ENCODE measurements around the gene IFNA1. TPM values are rescaled to one million over a fixed set of nuclear protein-coding genes. Genes with fewer than 3 reads are reported as not detected.

The IFNA1 gene
- total and polyA plus RNA-seq, 12 donors = not detected

DNA sequence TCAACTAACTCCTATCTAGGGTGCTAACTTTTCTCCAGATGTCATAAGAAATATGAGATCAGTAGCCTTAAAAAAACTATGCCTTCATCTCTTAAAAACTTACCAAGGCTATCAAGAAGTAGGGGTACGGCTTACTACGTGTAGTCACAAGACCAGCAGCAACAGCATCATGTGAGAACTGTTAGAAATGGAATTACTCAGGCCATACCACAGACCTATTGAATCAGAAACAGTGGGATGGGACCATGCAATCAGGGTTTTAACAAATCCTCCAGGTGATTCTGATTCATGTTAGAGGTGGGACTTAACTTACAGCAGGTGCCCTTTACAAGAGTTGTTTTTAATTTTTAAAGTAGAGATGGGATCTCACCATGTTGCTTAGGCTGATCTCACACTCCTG is 37.2 kb downstream of the IFNA1 start:
- 57 to 76% (median 65%) methylated on average over 2 of the region's 2 CpGs for WGBS, 4 donors
- DNase-seq = no peak
- H3K27ac ChIP-seq = no peak overlapping the region
- H3K36me3 ChIP-seq (replicated peaks in 1 of 2) = no peaks in the 10 kb centered on the region
- H3K27me3 ChIP-seq = no peaks in the 10 kb centered on the region
- no peaks in the 10 kb centered on the region for H3K9me3 ChIP-seq (replicated peaks in 1 of 3)
- no peaks in the 10 kb centered on the region for H3K4me1 ChIP-seq (replicated peaks in 1 of 2)
- TF ChIP-seq, protein P1, sequence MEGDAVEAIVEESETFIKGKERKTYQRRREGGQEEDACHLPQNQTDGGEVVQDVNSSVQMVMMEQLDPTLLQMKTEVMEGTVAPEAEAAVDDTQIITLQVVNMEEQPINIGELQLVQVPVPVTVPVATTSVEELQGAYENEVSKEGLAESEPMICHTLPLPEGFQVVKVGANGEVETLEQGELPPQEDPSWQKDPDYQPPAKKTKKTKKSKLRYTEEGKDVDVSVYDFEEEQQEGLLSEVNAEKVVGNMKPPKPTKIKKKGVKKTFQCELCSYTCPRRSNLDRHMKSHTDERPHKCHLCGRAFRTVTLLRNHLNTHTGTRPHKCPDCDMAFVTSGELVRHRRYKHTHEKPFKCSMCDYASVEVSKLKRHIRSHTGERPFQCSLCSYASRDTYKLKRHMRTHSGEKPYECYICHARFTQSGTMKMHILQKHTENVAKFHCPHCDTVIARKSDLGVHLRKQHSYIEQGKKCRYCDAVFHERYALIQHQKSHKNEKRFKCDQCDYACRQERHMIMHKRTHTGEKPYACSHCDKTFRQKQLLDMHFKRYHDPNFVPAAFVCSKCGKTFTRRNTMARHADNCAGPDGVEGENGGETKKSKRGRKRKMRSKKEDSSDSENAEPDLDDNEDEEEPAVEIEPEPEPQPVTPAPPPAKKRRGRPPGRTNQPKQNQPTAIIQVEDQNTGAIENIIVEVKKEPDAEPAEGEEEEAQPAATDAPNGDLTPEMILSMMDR (IDR thresholded peaks at IDR 0.05) = no peak
- TF ChIP-seq POLR2A (IDR thresholded peaks at IDR 0.05) = no peak
- H3K4me3 ChIP-seq = no peak overlapping the region
- intact Hi-C loops (cut with DNase I) = no loop called here

- intact Hi-C loops (cut with DNase I) = no loop called here
- DNase-seq = no peak
- no peak for TF ChIP-seq POLR2A (IDR thresholded peaks at IDR 0.05)
- TF ChIP-seq, protein P1 (IDR thresholded peaks at IDR 0.05) = no peak
Measured at GRCh38 chr9:21479152-21479702, 39.0 kb downstream of the IFNA1 start.

GRCh38 chr9:21481470-21482056 is 41.3 kb downstream of the IFNA1 start:
- TF ChIP-seq POLR2A (IDR thresholded peaks at IDR 0.05) = no peak
- TF ChIP-seq, protein P1 (IDR thresholded peaks at IDR 0.05) = no peak
- H3K27ac ChIP-seq = no peak overlapping the region
- H3K36me3 ChIP-seq (replicated peaks in 1 of 2) = no peaks in the 10 kb centered on the region
- no peak overlapping the region for H3K4me3 ChIP-seq
- intact Hi-C loops (cut with DNase I) = no loop called here
- no peaks in the 10 kb centered on the region for H3K27me3 ChIP-seq
- H3K4me1 ChIP-seq (replicated peaks in 1 of 2) = no peaks in the 10 kb centered on the region
- 14 to 25% (median 21%) methylated on average over 1 of the region's 1 CpG for WGBS, 4 donors
- DNase-seq = no peak
- H3K9me3 ChIP-seq (replicated peaks in 1 of 3) = no peaks in the 10 kb centered on the region

More at GRCh38 chr9:21479152-21479702, 39.0 kb downstream of the IFNA1 start:
- Histone ChIP-seq H3K27me3 (no peaks in the 10 kb centered on the region), H3K4me3 (no peak overlapping the region), H3K27ac (no peak overlapping the region), H3K9me3 (replicated peaks in 1 of 3) (no peaks in the 10 kb centered on the region), H3K4me1 (replicated peaks in 1 of 2) (no peaks in the 10 kb centered on the region), H3K36me3 (replicated peaks in 1 of 2) (no peaks in the 10 kb centered on the region)
- WGBS, 4 donors = 59 to 68% (median 62%) methylated on average over 8 of the region's 8 CpGs

DNA sequence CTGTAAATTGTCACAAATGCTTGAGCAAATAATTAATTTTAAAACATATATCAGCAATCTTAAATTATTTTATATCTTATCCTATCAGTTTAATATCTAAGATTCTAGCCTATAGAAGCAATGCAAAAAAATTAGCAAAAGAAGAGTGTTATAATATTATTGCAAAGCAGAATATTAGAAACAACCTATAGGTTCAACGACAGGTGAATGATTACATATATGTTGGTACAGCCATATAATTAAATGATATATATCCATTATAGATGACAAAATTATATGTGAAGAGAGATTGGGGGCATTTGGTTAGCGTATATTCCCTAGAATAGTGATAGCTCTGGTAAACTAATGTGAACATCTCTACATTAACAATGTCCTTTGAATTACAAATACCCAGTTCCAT is 42.0 kb downstream of the IFNA1 start, which contains the start of gene IFNE:
IFNE (minus strand) TSS at position 101 of the 400 bp plus-strand sequence. CDS start 619 bp downstream, outside the sequence.
- no peaks in the 10 kb centered on the region for H3K4me1 ChIP-seq (replicated peaks in 1 of 2)
- H3K36me3 ChIP-seq (replicated peaks in 1 of 2) = no peaks in the 10 kb centered on the region
- 68 to 81% (median 79%) methylated on average over 2 of the region's 2 CpGs for WGBS, 4 donors

More for the DNA sequence above, 42.0 kb downstream of the IFNA1 start, which contains the start of gene IFNE:
- TF ChIP-seq, protein P1 (IDR thresholded peaks at IDR 0.05) = no peak
- no peak for TF ChIP-seq POLR2A (IDR thresholded peaks at IDR 0.05)
- Histone ChIP-seq H3K9me3 (replicated peaks in 1 of 3) (no peaks in the 10 kb centered on the region), H3K27ac (no peak within 1 kb of the TSS), H3K27me3 (no peaks in the 10 kb centered on the region), H3K4me3 (no peak within 1 kb of the TSS)
- intact Hi-C loops (cut with DNase I) = no loop called here
- DNase-seq = no peak

Other genes with a start within 250 kb of the IFNA1 start
- gene IFNA7, start 238.2 kb upstream of the IFNA1 start, total RNA-seq = not detected
- gene IFNA7, start 238.2 kb upstream of the IFNA1 start, polyA plus RNA-seq = not detected
- gene IFNA10, start 233.3 kb upstream of the IFNA1 start, total RNA-seq = not detected
- gene IFNA10, start 233.3 kb upstream of the IFNA1 start, polyA plus RNA-seq = not detected
- not detected for gene IFNA16, start 223.1 kb upstream of the IFNA1 start, total RNA-seq
- gene IFNA16, start 223.1 kb upstream of the IFNA1 start, polyA plus RNA-seq = not detected
- gene IFNA17, start 212.2 kb upstream of the IFNA1 start, total RNA-seq = not detected
- not detected for gene IFNA17, start 212.2 kb upstream of the IFNA1 start, polyA plus RNA-seq
- not detected for gene IFNA14, start 200.4 kb upstream of the IFNA1 start, total RNA-seq
- gene IFNA14, start 200.4 kb upstream of the IFNA1 start, polyA plus RNA-seq = not detected
- gene IFNA5, start 135.1 kb upstream of the IFNA1 start, total RNA-seq = under 1 TPM in 1 of 9 donors, not detected in 8; 0.72 TPM
- not detected for gene IFNA5, start 135.1 kb upstream of the IFNA1 start, polyA plus RNA-seq
- 10 to 100 TPM; 16.6 to 30.4 (median 21.9) TPM for gene KLHL9, start 105.0 kb upstream of the IFNA1 start, total RNA-seq
- 10 to 100 TPM in 1 of 3 donors, 1 to 10 TPM in 2; 6.7 to 20.3 (median 7.4) TPM for gene KLHL9, start 105.0 kb upstream of the IFNA1 start, polyA plus RNA-seq
- gene IFNA6, start 89.6 kb upstream of the IFNA1 start, total RNA-seq = not detected
- gene IFNA6, start 89.6 kb upstream of the IFNA1 start, polyA plus RNA-seq = not detected
- not detected for gene IFNA13, start 72.4 kb upstream of the IFNA1 start, total RNA-seq
- not detected for gene IFNA13, start 72.4 kb upstream of the IFNA1 start, polyA plus RNA-seq
- not detected for gene IFNA2, start 55.0 kb upstream of the IFNA1 start, total RNA-seq
- gene IFNA2, start 55.0 kb upstream of the IFNA1 start, polyA plus RNA-seq = not detected
- gene IFNA8, start 31.3 kb upstream of the IFNA1 start, total RNA-seq = not detected
- not detected for gene IFNA8, start 31.3 kb upstream of the IFNA1 start, polyA plus RNA-seq
- gene IFNE, start 41.9 kb downstream of the IFNA1 start, total RNA-seq = not detected
- gene IFNE, start 41.9 kb downstream of the IFNA1 start, polyA plus RNA-seq = not detected

Measured in adrenal gland (tissue), 12 donors.